Fibroblast of lung (primary cell): ENCODE results near the gene IMPACT.

Experiments used
- CTCF ChIP-seq, 2 donors: IDR thresholded peaks in 1 of 2; conservative IDR thresholded peaks in 1 of 2; 1 replicate in 1 of 2; 2 replicates in 1 of 2; pipeline ENCODE4 v1.5.1; 2011 to 2012; ENCODE audit warnings: low read length in 2 of 2, control low read depth in 1 of 2, inconsistent platforms in 1 of 2, low read depth in 1 of 2, mild to moderate bottlenecking in 1 of 2
- EZH2 ChIP-seq: IDR thresholded peaks from 2 replicates; pipeline ENCODE4 v1.5.1; 2012; ENCODE audit warnings: low read length, control low read depth, mild to moderate bottlenecking; ENCODE audit errors: missing control alignments

GRCh38 chr18:24397694-24398368 is 28.6 kb upstream of the IMPACT start, which contains the start of gene OSBPL1A:
- TF ChIP-seq CTCF (conservative IDR thresholded peaks at IDR 0.05 in 1 of 2, IDR thresholded peaks at IDR 0.05 in 1 of 2; ENCODE audit: low read depth in 1 of 2, low read length in 2 of 2) (no peak), EZH2 (no peak)
